HCT116 (cell line): ENCODE measurements around the gene UGT1A7. TPM values are rescaled to one million over a fixed set of nuclear protein-coding genes. Genes with fewer than 3 reads are reported as not detected.

ENCODE experiments used
- ATAC-seq: fragments of 200-7000 bp; cut with Tn5 transposase; 2 replicates; pipeline ENCODE4 v1.9.1; 2020; ENCODE audit warnings: mild to moderate bottlenecking, moderate library complexity
- BruUV-seq: library from RNA; stranded (reverse); fragments of 400-500 nt; replicated peaks from 2 replicates; lab custom pipeline; 2021; lab: Mats Ljungman, UMichigan
- CTCF ChIA-PET: fragments of 300-600 bp; sonication (Branson Sonifier 250); formaldehyde crosslinking; loops from one replicate; lab custom pipeline; 2021; ENCODE audit warnings: antibody characterized with exemption; lab: Charles Lee
- POLR2A ChIA-PET: fragments of 300-600, 350-600 bp; sonication (Branson Sonifier 250); formaldehyde crosslinking; loops from one replicate; lab custom pipeline; 2021; ENCODE audit warnings: antibody characterized with exemption; lab: Charles Lee
- RAD21 ChIA-PET, 2 experiments: fragments of 300-600 bp; sonication (Branson Sonifier 250); formaldehyde crosslinking; loops; one replicate each; lab custom pipeline; 2023; ENCODE audit warnings: low total read pairs in 2 of 2; ENCODE audit not compliant: uncharacterized antibody in 2 of 2, unreplicated experiment in 2 of 2, low non-redundant PET in 1 of 2; lab: Charles Lee
- DNase-seq: peaks from one replicate; pipeline ENCODE4 v3.0.0-alpha.2; 2010; ENCODE audit warnings: low read depth, low spot score
- H2AFZ ChIP-seq: fragments of 200-600 bp; shearing (Covaris generic), sonication (generic); 2 replicates; pipeline ENCODE4 v1.6.1; 2017; ENCODE audit warnings: low read depth, mixed run types, mixed read lengths, antibody characterized with exemption, low read length; ENCODE audit not compliant: poor library complexity, severe bottlenecking
- H3K27ac ChIP-seq: 2 replicates; pipeline ENCODE4 v1.5.1; 2012; ENCODE audit warnings: low read depth, low read length
- H3K27me3 ChIP-seq: fragments of 200-600 bp; sonication (generic); 2 replicates; pipeline ENCODE4 v1.6.1; 2016; ENCODE audit warnings: mixed run types, low read length, mixed read lengths; ENCODE audit not compliant: insufficient read depth
- H3K36me3 ChIP-seq, 2 experiments: fragments of 200-500 bp in 1 of 2; fragments of 200-600 bp in 1 of 2; sonication (Bioruptor generic) in 1 of 2; sonication (generic) in 1 of 2; 2 replicates each; pipeline versions ENCODE4 v1.5.1 to v1.6.1; 2014 to 2016; ENCODE audit warnings: low read length in 2 of 2, inconsistent platforms in 1 of 2, mixed read lengths in 1 of 2, mixed run types in 1 of 2; ENCODE audit not compliant: insufficient read depth in 2 of 2, control insufficient read depth in 1 of 2
- H3K4me1 ChIP-seq, 2 experiments: fragments of 200-600 bp in 1 of 2; sonication (generic) in 1 of 2; 2 replicates each; pipeline versions ENCODE4 v1.5.1 to v1.6.1; 2012 to 2017; ENCODE audit warnings: low read length in 2 of 2, inconsistent platforms in 1 of 2, mild to moderate bottlenecking in 1 of 2, mixed read lengths in 1 of 2, mixed run types in 1 of 2, moderate library complexity in 1 of 2; ENCODE audit not compliant: insufficient read depth in 2 of 2, control insufficient read depth in 1 of 2
- H3K4me2 ChIP-seq: fragments of 200-600 bp; sonication (generic); 2 replicates; pipeline ENCODE4 v1.6.1; 2017; ENCODE audit warnings: mixed run types, low read length, mixed read lengths
- H3K4me3 ChIP-seq, 2 experiments: fragments of 200-600 bp in 1 of 2; sonication (generic) in 1 of 2; replicated peaks in 1 of 2; 2 replicates each; pipeline ENCODE4 v1.5.1; 2011 to 2016; ENCODE audit warnings: low read length in 2 of 2, control low read depth in 1 of 2, low read depth in 1 of 2, mild to moderate bottlenecking in 1 of 2, mixed read lengths in 1 of 2, mixed run types in 1 of 2
- H3K79me2 ChIP-seq: fragments of 200-600 bp; sonication (generic); 2 replicates; pipeline ENCODE4 v1.6.1; 2017; ENCODE audit warnings: mild to moderate bottlenecking, mixed run types, low read length, moderate library complexity, mixed read lengths; ENCODE audit not compliant: insufficient read depth
- H3K9ac ChIP-seq: fragments of 200-600 bp; sonication (generic); 2 replicates; pipeline ENCODE4 v1.6.1; 2016; ENCODE audit warnings: low read length, mixed read lengths
- H3K9me2 ChIP-seq: fragments of 200-600 bp; sonication (generic), shearing (Covaris generic); 2 replicates; pipeline ENCODE4 v1.6.1; 2017; ENCODE audit warnings: mixed run types, mild to moderate bottlenecking, moderate library complexity; ENCODE audit not compliant: insufficient read depth
- H3K9me3 ChIP-seq, 2 experiments: fragments of 200-500 bp in 1 of 2; fragments of 200-600 bp in 1 of 2; sonication (Bioruptor generic) in 1 of 2; sonication (generic) in 1 of 2; 2 replicates each; pipeline ENCODE4 v1.6.1; 2014 to 2017; ENCODE audit warnings: low read length in 2 of 2, mixed read lengths in 2 of 2, inconsistent platforms in 1 of 2, low read depth in 1 of 2, mild to moderate bottlenecking in 1 of 2, mixed run types in 1 of 2, moderate library complexity in 1 of 2; ENCODE audit not compliant: control insufficient read depth in 1 of 2, insufficient read depth in 1 of 2
- H4K20me1 ChIP-seq: fragments of 200-600 bp; sonication (generic), shearing (Covaris generic); 2 replicates; pipeline ENCODE4 v1.6.1; 2017; ENCODE audit warnings: mixed run types, mild to moderate bottlenecking, moderate library complexity; ENCODE audit not compliant: insufficient read depth
- CTCF ChIP-seq, 3 experiments: fragments of 200-600 bp in 1 of 3; sonication (generic) in 1 of 3; IDR thresholded peaks in 2 of 3; conservative IDR thresholded peaks in 1 of 3; 2 replicates each; pipeline ENCODE4 v1.5.1; 2012 to 2017; ENCODE audit warnings: low read depth in 2 of 3, low read length in 2 of 3, antibody characterized with exemption in 1 of 3, borderline replicate concordance in 1 of 3, control low read depth in 1 of 3, mild to moderate bottlenecking in 1 of 3, mixed read lengths in 1 of 3, mixed run types in 1 of 3, moderate library complexity in 1 of 3; ENCODE audit not compliant: insufficient read depth in 1 of 3
- POLR2AphosphoS5 ChIP-seq: IDR thresholded peaks from 2 replicates; pipeline ENCODE4 v1.6.1; 2011; ENCODE audit warnings: mild to moderate bottlenecking, low read depth, low read length, moderate library complexity
- intact Hi-C: fragments of 100-400 bp; cut with micrococcal nuclease; formaldehyde crosslinking; loops from 2 replicates; pipeline ENCODE4 v1.10.0; 2022
- total RNA-seq: library from RNA; stranded (reverse); gene quantifications from one replicate; pipeline ENCODE4 v1.2.1, GENCODE V29; 2021; ENCODE audit not compliant: unreplicated experiment
- TF ChIP-seq, protein P1 (sequence below): IDR thresholded peaks from 2 replicates; pipeline ENCODE4 v1.6.1; 2012; ENCODE audit warnings: low read depth

Gene UGT1A7
- total RNA-seq, 1 experiment from 2014 or later, result not detected

GRCh38 chr2:233811732-233812131, 130.0 kb downstream of the UGT1A7 start:
- H4K20me1 ChIP-seq, result no peaks in the 10 kb centered on the region
- POLR2A ChIA-PET, result no interaction called here
- DNase-seq (no peak), ATAC-seq (no peak)
- H3K9me3 ChIP-seq, result no peaks in the 10 kb centered on the region
- no peak overlapping the region for H3K27ac ChIP-seq
- no peaks in the 10 kb centered on the region for H3K4me1 ChIP-seq
- no peak overlapping the region for H3K9ac ChIP-seq
- H3K27me3 ChIP-seq, result no peaks in the 10 kb centered on the region; the same call in 1 of the 2 replicates
- CTCF ChIA-PET, result no interaction called here
- H3K36me3 ChIP-seq, result no peaks in the 10 kb centered on the region
- RAD21 ChIA-PET, result no interaction called here
- intact Hi-C loops, result no loop called here
- no peaks in the 10 kb centered on the region for H3K79me2 ChIP-seq
- H3K4me3 ChIP-seq, result no peak overlapping the region
- H3K4me2 ChIP-seq, result no peak overlapping the region
- no peaks in the 10 kb centered on the region for H3K9me2 ChIP-seq
- TF ChIP-seq CTCF (IDR thresholded peaks at IDR 0.05 in 2 of 3, conservative IDR thresholded peaks at IDR 0.05 in 1 of 3; ENCODE audit: borderline replicate concordance in 1 of 3, insufficient read depth in 1 of 3, low read depth in 2 of 3, low read length in 2 of 3) (no peak), POLR2AphosphoS5 (no peak)
- TF ChIP-seq, protein P1, sequence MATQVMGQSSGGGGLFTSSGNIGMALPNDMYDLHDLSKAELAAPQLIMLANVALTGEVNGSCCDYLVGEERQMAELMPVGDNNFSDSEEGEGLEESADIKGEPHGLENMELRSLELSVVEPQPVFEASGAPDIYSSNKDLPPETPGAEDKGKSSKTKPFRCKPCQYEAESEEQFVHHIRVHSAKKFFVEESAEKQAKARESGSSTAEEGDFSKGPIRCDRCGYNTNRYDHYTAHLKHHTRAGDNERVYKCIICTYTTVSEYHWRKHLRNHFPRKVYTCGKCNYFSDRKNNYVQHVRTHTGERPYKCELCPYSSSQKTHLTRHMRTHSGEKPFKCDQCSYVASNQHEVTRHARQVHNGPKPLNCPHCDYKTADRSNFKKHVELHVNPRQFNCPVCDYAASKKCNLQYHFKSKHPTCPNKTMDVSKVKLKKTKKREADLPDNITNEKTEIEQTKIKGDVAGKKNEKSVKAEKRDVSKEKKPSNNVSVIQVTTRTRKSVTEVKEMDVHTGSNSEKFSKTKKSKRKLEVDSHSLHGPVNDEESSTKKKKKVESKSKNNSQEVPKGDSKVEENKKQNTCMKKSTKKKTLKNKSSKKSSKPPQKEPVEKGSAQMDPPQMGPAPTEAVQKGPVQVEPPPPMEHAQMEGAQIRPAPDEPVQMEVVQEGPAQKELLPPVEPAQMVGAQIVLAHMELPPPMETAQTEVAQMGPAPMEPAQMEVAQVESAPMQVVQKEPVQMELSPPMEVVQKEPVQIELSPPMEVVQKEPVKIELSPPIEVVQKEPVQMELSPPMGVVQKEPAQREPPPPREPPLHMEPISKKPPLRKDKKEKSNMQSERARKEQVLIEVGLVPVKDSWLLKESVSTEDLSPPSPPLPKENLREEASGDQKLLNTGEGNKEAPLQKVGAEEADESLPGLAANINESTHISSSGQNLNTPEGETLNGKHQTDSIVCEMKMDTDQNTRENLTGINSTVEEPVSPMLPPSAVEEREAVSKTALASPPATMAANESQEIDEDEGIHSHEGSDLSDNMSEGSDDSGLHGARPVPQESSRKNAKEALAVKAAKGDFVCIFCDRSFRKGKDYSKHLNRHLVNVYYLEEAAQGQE, result no peak
- H2AFZ ChIP-seq, result no peak overlapping the region
- no TSS peak for BruUV-seq
